SHP77 treated with DMSO at 0.1 percent for 48 hours (cell line): ENCODE results near the gene SH3RF3.

Experiments
- DNase-seq: peaks from one replicate; lab custom pipeline; 2025; lab: John Stamatoyannopoulos, UW

SH3RF3 gene

GRCh38 chr2:109313343-109313742 lies 184.3 kb downstream of the SH3RF3 start:
- DNase-seq, result no peak

GRCh38 chr2:109316091-109316490 lies 187.1 kb downstream of the SH3RF3 start:
- DNase-seq, result no peak

- no peak for DNase-seq
These were observed 188.6 kb downstream of the SH3RF3 start for GRCh38 chr2:109317471-109318095.

- DNase-seq, result peak; percentile 15
These were observed 189.3 kb downstream of the SH3RF3 start for GRCh38 chr2:109318150-109318948.

- DNase-seq, result no peak
These were observed 189.9 kb downstream of the SH3RF3 start for GRCh38 chr2:109318949-109319342.

GRCh38 chr2:109320195-109320922 lies 191.4 kb downstream of the SH3RF3 start:
- DNase-seq, result no peak

GRCh38 chr2:109321570-109321969 lies 192.6 kb downstream of the SH3RF3 start:
- DNase-seq, result no peak

- DNase-seq, result no peak
These were observed 193.1 kb downstream of the SH3RF3 start for GRCh38 chr2:109322111-109322510.

- DNase-seq, result no peak
These were observed 193.6 kb downstream of the SH3RF3 start for GRCh38 chr2:109322641-109323040.

GRCh38 chr2:109324861-109325260 lies 195.9 kb downstream of the SH3RF3 start:
- no peak for DNase-seq

- no peak for DNase-seq
These were observed 196.6 kb downstream of the SH3RF3 start for GRCh38 chr2:109325570-109325969.

GRCh38 chr2:109326306-109326705 lies 197.3 kb downstream of the SH3RF3 start:
- DNase-seq, result no peak

GRCh38 chr2:109330056-109330455 lies 201.1 kb downstream of the SH3RF3 start:
- no peak for DNase-seq

GRCh38 chr2:109331081-109331480 lies 202.1 kb downstream of the SH3RF3 start:
- no peak for DNase-seq

GRCh38 chr2:109331896-109332848 lies 203.2 kb downstream of the SH3RF3 start:
- no peak for DNase-seq

- no peak for DNase-seq
These were observed 203.9 kb downstream of the SH3RF3 start for GRCh38 chr2:109332880-109333279.

- DNase-seq, result no peak
These were observed 204.6 kb downstream of the SH3RF3 start for GRCh38 chr2:109333414-109334210.

GRCh38 chr2:109335631-109336176 lies 206.7 kb downstream of the SH3RF3 start:
- no peak for DNase-seq

GRCh38 chr2:109336296-109336695 lies 207.3 kb downstream of the SH3RF3 start:
- no peak for DNase-seq

- no peak for DNase-seq
These were observed 208.2 kb downstream of the SH3RF3 start for GRCh38 chr2:109337221-109337620.

- no peak for DNase-seq
These were observed 210.5 kb downstream of the SH3RF3 start for GRCh38 chr2:109339519-109339966.
